ENCODE data around the gene ETV1. TPM values are rescaled to one million over a fixed set of nuclear protein-coding genes. Genes with fewer than 3 reads are reported as not detected.
A peak's percentile ranks its signal among the peaks of the same experiment; 100 is the strongest.

ETV1 gene
- total RNA-seq, 1 donor from 2014 or later, result 4.2 TPM

DNA sequence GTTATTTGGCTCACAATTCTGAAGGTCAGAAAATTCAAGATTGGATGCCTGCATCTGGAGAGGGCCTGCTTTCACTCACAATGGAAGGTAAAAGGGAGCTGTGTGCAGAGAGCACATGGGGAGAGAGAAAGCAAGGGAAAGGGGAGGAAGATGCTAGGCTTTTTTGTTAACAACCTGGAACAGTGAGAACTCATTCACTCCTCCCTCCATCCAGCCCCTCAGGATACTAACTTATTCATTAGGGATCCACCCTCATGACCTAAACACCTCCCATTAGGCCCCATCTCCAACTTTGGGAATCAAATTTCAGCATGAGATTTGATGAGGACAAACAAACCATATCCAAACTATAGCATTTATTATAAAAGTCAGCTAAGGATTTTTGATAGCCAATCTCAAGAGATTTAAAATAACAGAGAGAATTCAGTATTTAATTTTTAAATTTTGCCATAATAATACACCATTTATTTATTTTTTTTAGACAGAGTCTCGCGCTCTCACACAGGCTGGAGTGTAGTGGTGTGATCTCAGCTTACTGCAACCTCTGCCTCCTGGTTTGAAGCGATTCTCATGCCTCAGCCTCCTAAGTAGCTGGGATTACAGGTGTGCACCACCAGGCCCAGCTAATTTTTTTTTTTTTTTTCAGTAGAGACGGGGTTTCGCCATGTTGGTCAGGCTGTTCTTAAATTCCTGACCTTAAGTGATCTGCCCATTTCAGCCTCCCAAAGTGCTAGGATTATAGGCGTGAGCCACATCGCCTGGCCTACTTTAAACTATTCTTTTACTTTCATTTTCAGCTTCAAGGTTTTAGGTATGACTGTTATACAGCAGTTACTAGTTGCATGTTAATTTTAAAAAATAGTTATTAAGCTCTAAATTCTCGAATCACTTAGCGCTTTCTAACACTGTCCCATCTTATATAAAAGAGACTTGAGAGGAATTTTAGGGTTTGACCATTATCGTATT is 20.3 kb upstream of the ETV1 start:
- DNase-seq (ENCODE audit: extremely low spot score in 2 of 2), result no peak
- intact Hi-C loops (cut with DNase I), result no loop called here
- H3K27ac ChIP-seq, result no peak overlapping the region
- H3K4me3 ChIP-seq, result no peak overlapping the region
- no peaks in the 10 kb centered on the region for H3K27me3 ChIP-seq
- TF ChIP-seq POLR2A (IDR thresholded peaks at IDR 0.05) (no peak), POLR2AphosphoS5 (IDR thresholded peaks at IDR 0.05; ENCODE audit: insufficient read depth in 1 of 2, low read depth in 1 of 2) (no peak)
- TF ChIP-seq, protein P1, sequence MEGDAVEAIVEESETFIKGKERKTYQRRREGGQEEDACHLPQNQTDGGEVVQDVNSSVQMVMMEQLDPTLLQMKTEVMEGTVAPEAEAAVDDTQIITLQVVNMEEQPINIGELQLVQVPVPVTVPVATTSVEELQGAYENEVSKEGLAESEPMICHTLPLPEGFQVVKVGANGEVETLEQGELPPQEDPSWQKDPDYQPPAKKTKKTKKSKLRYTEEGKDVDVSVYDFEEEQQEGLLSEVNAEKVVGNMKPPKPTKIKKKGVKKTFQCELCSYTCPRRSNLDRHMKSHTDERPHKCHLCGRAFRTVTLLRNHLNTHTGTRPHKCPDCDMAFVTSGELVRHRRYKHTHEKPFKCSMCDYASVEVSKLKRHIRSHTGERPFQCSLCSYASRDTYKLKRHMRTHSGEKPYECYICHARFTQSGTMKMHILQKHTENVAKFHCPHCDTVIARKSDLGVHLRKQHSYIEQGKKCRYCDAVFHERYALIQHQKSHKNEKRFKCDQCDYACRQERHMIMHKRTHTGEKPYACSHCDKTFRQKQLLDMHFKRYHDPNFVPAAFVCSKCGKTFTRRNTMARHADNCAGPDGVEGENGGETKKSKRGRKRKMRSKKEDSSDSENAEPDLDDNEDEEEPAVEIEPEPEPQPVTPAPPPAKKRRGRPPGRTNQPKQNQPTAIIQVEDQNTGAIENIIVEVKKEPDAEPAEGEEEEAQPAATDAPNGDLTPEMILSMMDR (IDR thresholded peaks at IDR 0.05), result no peak
- H3K4me1 ChIP-seq, result no peaks in the 10 kb centered on the region
- no peaks in the 10 kb centered on the region for H3K36me3 ChIP-seq
- H3K9me3 ChIP-seq, result no peaks in the 10 kb centered on the region

DNA sequence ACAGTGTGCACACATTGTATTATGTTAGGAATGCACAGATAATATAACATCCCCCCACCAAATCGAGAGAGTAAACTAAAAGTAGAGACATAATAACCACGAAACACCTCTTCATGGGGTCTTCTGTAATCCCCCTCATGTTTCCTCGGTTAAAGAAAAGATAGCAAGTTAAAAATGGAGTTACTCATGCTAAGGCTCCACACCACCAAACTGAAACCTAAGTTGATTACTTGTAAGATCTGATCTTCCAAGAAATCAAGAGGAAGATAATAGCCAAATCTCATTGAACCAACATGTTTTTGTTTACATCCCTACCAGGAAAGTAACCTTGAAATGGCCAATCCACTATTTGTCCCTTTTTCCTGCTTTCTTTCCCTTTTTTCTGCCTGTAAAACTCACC is 11.7 kb upstream of the ETV1 start:
- Histone ChIP-seq H3K4me3 (no peak overlapping the region), H3K4me1 (no peaks in the 10 kb centered on the region), H3K27ac (no peak overlapping the region), H3K36me3 (no peaks in the 10 kb centered on the region), H3K9me3 (no peaks in the 10 kb centered on the region), H3K27me3 (no peaks in the 10 kb centered on the region)
- intact Hi-C loops (cut with DNase I), result no loop called here
- no peak for DNase-seq (ENCODE audit: extremely low spot score in 2 of 2)
- TF ChIP-seq, protein P1 (IDR thresholded peaks at IDR 0.05), result no peak
- TF ChIP-seq POLR2AphosphoS5 (IDR thresholded peaks at IDR 0.05; ENCODE audit: insufficient read depth in 1 of 2, low read depth in 1 of 2), result no peak
- no peak for TF ChIP-seq POLR2A (IDR thresholded peaks at IDR 0.05)

DNA sequence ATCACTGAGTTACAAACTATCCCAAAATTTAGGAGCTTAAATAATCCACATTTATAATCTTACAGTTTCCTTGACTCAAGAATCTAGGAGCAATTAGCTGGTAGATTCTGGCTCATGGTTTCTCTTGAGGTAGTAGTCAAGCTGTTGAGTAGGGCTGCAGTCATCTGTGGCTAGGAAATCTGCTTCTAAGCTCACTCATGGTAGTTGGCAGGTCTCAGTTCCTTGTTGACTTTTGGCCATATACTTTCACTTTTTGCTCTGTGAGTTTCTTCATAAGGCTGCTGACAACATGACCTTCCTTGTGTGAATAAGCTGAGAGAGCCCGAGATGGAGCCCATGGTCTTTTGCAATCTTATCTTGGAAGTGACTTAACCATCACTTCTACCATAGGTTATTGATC is 10.8 kb upstream of the ETV1 start:
- intact Hi-C loops (cut with DNase I), result no loop called here
- DNase-seq (ENCODE audit: extremely low spot score in 2 of 2), result no peak
- no peaks in the 10 kb centered on the region for H3K36me3 ChIP-seq
- no peak overlapping the region for H3K27ac ChIP-seq
- no peak overlapping the region for H3K4me3 ChIP-seq
- H3K9me3 ChIP-seq, result no peaks in the 10 kb centered on the region
- TF ChIP-seq POLR2AphosphoS5 (IDR thresholded peaks at IDR 0.05; ENCODE audit: insufficient read depth in 1 of 2, low read depth in 1 of 2) (no peak), POLR2A (IDR thresholded peaks at IDR 0.05) (no peak)
- TF ChIP-seq, protein P1 (IDR thresholded peaks at IDR 0.05), result no peak
- no peaks in the 10 kb centered on the region for H3K4me1 ChIP-seq
- no peaks in the 10 kb centered on the region for H3K27me3 ChIP-seq

DNA sequence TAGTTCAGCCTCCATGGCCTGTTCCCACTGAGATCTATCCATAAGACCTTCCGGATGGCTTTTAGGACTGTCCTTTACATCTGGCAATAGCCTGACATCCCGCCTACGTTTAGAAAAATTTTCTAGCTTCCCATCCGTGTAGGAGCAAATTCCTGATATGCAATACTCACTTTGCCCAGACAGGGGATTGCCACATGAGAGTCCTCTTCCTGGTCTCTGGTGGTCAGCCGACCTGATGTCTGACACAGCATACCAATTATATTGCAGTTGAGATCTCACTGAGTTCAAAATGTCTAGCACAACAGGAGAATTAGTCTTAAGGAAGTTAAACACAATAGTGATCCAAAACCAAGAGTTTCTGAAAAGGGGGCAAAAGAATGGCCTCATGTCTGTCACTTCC is 9.4 kb upstream of the ETV1 start:
- no peak for DNase-seq (ENCODE audit: extremely low spot score in 2 of 2)
- no peaks in the 10 kb centered on the region for H3K4me1 ChIP-seq
- H3K36me3 ChIP-seq, result no peaks in the 10 kb centered on the region
- H3K27me3 ChIP-seq, result no peaks in the 10 kb centered on the region
- no peak overlapping the region for H3K27ac ChIP-seq
- no peak for TF ChIP-seq POLR2AphosphoS5 (IDR thresholded peaks at IDR 0.05; ENCODE audit: insufficient read depth in 1 of 2, low read depth in 1 of 2)
- H3K9me3 ChIP-seq, result no peaks in the 10 kb centered on the region
- intact Hi-C loops (cut with DNase I), result no loop called here
- H3K4me3 ChIP-seq, result no peak overlapping the region

DNA sequence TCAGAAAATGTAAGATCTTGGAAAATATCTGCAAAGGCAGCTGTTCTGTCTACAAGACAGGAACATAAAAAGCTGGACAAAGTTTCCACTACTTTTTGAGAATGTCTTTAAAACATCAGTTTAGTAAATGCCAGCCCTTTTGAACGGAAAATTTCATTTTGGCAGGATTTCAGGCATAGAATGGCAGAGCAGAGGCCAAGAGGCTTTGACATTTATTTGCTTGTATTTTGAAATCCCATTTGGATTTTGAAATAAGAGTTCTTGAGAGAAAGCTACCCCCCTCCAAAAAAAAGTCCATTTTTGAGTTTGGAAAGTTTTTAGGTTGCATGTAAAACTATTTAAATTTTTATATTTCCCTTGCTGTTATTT is 3.1 kb upstream of the ETV1 start:
- TF ChIP-seq, protein P1 (IDR thresholded peaks at IDR 0.05), result no peak
- Histone ChIP-seq H3K27me3 (no peaks in the 10 kb centered on the region), H3K27ac (peak overlapping the region; percentile 76), H3K9me3 (no peaks in the 10 kb centered on the region), H3K4me3 (peak overlapping the region in 1 of 2 donors; percentile 60), H3K4me1 (peaks cover 5% of the 10 kb centered on the region), H3K36me3 (no peaks in the 10 kb centered on the region)
- no peak for DNase-seq (ENCODE audit: extremely low spot score in 2 of 2)
- intact Hi-C loops (cut with DNase I), result no loop called here
